GM18520 (cell line): ENCODE measurements around the gene CDC42BPB.

Experiments
- ATAC-seq: cut with Tn5 transposase; IDR thresholded peaks from one replicate; pipeline ENCODE4 v1.9.1; 2021; ENCODE audit not compliant: unreplicated experiment

Gene CDC42BPB

DNA sequence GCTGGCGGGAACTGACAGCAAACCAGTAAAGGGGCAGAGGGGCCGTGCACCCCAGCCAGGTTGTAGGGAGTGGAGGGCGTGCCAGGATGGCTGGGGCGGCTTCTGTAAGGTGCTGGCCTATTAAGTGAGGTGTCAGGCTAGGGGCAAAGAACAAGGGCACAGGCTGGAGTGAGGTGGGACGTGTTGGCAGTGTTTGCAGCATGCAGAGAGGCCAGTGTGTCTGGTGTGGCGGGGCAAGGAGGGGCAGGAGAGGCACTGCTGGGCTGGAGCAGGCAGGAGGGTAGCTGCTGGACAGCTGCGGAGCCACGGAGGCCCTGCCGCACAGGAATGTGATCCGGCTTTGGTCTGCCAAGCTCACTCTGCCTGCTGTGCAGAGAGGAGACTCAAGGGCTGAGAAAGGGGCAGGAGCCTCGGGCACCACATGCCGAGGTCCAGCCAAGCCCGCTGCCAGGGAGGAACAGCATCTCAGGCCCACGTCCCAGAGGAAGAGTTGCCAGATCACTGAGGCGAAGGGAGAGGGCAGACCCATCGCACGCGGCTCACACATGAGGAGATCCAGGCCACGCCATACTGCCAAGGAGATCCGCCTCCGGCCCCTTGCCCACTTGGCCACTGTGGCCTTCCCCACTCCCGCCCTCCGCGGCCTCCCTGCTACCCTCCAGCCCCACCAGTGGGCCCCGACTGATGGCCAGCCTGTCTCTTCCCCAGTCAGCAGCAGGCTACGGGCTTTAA, 88.1 kb downstream of the CDC42BPB start:
- ATAC-seq: no peak

DNA sequence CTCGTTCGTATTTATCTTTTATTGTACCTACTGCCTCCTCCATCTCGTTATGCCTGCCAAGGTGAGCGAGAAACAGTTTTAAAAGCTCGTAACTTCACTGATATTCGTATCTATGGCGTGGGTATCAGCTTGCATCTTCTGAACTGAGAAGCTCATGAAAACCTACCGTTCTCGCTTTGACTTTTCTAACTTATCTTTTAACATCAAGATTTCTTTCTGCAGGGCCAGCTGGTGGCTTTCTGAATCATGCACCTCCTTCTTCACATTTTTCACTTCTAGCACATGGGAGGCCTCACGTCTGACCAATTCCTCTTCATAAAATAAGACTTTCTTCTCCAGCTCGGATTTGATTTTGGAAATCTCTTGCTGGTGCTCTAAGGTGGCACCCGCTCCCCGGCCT, 89.0 kb downstream of the CDC42BPB start:
- no peak for ATAC-seq

DNA sequence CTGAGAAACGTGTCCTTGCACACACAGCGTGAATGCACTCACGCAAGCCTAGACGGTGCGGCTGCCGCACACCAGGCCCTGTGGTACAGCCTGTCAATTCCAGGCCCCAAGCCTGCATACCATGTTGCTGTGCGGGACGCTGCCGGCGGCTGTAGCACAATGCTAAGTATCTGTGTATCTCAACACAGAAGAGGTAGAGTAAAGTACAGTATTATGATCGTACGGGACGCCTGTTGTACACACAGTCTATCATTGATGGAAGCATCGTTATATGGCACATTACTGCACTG, 89.9 kb downstream of the CDC42BPB start:
- no peak for ATAC-seq

DNA sequence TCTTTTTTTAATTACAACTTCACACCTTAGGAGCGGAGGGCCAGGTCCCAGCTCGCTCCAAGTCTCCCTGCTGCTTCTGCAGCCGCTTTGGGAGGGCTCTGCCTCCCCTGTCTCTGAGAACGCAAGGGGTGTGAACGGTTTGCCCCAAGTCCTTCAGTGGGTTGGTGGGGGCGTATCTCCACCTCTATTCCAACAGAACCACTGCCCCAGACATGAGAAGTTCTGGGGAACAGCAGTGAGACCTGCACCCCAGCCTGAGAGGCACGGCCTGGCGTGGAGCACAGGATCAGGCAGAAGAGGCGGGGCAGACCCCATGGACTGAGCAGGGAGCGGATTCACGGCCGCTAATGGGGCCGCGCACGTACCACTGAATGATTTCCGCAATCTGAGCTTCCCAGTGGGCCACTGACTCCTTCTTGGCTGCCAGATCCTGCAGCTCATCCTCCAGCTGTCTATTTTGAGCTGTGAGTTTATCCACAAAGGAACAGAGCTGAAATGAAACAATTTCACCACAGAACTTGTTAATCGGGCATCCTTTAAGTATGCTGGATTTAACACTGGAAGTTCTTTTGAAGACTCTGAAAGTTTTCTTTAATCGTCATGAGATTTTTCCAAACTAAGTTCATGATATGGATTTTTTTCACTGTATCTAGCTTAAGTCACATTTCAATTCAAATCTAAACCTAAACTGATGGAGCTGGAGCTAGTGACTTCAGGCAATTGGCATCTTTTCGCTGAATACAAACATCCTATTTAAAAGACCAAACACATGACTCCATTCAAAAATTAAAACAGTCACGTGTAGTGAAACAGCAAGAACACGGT, 90.5 kb downstream of the CDC42BPB start:
- no peak for ATAC-seq

DNA sequence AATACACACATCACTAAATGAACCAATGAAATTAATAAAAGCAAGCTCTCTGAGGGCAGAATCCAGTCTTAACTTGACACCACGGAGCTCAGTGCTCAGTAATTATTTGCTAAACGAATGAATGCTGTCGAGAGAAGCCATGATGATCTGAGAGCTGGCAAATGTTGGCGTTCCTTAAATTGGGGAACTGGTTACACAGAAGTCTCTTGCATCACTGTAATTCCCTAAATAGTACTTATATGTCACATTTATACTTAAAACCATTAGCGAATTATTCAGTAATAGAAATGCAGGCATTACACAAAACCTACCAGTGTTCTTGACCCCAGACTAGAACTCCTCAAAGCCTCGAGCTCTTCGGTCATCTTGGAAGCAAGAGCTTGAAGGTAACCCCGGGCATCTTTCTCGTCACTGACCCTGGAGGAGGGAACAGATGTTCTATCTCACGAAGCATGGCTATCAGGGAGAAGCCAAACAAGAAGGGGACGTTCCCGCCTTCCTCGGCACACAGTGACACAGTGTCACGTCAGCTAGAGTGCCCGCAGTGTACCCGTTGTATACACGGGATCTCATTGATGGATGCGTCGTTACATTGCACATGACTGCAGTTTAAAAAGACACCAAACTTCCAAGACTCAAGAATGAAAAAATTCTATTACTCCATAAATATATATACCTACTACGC, 91.2 kb downstream of the CDC42BPB start:
- ATAC-seq: no peak

DNA sequence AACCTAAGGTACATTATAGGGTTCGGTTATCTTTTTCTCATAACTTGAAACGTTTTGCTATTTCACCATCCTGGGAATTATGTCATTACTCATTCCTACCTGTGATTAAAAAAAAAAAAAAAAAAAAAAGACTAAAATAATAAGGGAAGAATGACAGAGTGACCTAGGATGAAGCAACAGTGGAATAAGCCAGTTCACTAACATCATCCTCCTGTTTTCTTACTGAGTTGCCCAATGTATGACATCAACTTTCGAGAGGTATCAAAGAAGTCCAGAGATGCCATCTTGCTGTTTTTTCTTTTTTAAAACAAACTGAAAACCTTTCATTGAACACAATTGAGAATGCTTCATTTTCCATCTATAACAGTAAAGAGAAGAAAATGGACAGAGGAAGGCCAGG, 92.1 kb downstream of the CDC42BPB start:
- no peak for ATAC-seq

DNA sequence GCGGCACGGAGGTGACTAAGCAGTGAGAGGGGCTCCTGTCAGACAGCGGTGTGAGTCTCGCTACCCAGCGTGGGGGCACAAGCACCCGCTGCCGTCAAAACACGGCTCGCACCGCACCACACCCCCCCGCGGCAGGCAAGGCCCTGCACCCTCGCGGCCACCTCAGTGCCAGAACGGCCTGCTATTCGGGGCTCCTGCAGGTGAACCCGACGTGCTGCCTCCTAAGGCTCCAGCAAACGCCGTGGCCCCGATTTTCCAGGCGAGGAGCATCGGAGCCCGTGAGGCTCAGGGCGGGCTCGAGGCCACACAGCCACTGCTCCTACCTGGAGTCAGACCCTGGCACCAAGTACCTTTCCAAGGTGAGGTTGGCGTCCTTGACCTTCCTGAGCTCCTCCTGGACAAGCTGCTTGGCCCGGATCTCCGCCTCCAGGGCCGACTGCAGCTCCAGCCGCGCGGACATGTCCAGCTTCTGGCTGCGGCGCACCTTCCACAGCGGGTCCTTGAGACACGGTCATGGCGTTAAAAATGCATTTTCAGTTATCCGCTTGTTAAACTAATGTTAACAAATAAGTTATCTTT, 93.1 kb downstream of the CDC42BPB start:
- no peak for ATAC-seq

DNA sequence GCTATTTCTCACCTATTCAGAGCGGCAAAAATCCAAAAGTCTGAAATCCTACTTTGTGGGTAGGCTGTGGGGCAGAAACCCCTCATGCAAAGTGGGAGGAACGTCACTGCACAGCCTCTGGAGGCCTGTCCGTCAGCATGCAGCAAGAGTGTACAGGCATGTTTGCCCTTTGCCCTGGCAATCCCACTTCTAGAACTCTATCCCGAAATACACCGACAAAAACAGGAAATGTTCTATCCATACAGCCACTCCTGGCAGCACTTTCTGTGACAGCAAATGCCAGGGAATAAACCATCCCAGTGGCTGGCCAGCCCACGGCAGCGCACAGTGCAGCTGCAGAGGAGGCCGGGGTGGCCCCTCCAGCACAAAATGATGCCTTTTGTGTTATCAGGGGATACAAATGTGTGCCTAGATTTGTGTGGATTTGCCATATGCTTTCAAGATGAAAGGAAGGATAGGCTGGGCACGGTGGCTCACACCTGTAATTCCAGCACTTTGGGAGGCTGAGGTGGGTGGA, 95.2 kb downstream of the CDC42BPB start:
- no peak for ATAC-seq

DNA sequence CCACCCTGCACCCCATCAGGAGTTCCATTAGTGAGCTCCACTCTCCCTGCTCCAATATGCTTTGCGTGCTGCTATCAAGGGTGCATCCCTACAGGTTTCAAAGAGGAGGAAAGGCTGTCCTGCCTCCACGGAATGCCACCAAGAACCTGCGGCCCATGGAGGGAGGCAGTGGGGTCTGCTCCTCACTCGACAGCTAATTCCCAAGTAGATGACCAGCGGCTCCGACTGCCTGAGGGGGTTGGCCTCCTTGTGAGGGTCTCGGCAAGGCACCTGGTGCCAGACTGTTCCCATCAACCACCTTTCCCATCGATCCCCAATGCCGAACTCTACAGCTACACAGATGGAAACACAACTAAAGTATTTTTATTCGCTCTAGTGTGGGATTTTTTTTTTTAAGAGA, 98.9 kb downstream of the CDC42BPB start:
- no peak for ATAC-seq

DNA sequence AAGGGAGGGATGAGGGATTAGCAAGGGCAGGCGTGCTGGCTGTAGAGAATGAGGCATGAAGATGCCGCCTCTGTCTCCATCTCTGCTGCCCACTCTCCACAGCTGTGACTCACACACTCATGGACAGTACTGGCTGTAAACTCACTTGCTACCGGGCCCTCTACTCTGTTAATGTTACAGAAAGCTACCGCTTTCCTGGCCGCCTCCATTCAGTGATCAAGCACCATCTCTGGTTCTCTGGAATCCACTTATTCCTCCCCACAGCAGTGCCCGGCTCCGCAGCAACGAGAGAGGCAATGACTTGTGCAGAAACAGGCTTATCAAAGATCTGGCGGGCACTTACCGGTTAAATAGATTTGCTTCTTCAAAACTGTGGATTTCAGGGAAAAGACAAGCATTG, 100.1 kb downstream of the CDC42BPB start:
- no peak for ATAC-seq

DNA sequence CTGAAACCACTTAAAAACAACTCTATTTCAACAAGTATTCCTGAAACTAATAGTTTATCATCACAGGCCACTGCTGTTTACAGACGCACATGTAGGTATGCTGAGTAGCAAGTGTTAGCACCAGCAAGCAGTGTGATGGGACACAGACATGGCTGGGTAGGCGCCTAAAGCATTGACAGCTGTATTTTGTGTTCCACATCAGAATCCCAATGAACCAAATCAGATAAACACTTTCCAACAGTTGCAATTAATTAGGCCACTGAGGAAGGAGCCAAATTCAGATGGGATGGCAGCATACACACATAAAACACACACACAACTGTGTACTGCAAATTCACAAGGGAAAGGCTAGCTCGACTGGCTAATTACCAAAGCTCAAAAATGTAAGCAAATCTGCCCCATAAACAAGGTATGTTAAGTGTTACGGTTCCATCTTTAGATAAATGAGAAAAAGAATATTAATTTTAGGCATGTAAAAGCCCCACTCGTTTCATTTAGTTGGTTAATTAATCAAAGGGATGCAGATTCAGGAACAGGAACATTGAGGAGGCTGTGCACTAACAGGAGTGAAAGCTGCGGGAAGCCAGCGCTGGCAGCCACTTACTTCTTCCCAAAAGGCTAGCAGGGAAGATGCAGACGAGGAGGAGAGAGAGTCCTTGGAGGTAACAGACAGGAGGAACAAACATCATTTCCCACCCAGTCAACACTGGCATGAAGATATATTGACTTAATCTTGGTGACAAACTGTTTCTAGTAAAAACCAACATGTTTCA, 101.5 kb downstream of the CDC42BPB start:
- ATAC-seq: no peak

DNA sequence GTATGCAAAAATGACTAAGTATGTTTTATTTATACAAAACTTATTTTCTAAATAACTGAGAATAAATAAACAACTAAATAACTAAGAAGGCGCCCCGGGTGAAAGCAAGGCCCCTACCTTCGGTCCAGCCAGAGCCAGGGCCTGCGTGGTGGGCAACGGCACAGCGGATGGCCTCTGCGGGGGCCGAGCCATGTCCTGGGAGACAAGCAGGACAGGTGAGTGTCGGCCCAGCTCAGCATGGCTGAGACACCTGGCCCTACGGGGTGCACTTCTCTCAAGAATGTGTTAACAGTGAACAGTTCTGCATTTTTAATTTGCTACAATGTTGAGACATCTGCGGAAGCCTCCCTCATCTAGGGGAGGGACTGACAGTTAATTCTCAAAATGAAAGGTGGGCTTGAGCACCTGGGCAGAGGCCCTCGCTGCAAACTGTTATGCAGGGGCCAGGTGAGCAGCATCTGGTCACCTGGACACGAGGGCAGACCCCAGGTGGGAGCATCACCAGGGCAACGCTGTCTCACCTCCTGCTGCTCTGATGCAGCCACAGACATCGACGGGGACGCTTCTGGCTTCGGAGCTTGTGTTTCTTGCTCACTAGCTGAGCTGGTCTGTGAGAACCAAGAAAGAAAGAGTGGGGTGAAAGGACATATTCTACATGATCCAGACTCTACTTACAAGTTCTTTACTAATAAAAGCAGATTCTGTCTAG, 103.1 kb downstream of the CDC42BPB start:
- no peak for ATAC-seq

DNA sequence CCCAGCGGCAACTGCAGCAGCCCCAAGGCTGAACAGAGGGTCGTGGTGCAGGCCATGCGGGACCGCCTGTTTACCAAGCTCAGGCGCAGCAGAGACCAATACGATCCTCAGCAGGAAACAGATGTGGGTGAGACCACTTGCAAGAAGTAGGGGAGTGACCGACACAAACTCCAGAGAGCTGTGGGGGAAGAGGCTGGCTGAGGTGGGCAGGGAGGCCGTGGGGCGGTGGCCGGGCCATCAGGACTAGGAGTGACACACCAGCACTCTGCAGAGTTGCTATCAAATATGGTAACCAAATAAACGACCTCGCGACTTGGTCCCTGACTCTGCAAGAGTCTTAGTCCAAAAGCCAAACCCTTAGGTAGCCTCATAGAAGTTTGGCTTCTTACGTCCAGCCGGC, 104.2 kb downstream of the CDC42BPB start:
- ATAC-seq: no peak

DNA sequence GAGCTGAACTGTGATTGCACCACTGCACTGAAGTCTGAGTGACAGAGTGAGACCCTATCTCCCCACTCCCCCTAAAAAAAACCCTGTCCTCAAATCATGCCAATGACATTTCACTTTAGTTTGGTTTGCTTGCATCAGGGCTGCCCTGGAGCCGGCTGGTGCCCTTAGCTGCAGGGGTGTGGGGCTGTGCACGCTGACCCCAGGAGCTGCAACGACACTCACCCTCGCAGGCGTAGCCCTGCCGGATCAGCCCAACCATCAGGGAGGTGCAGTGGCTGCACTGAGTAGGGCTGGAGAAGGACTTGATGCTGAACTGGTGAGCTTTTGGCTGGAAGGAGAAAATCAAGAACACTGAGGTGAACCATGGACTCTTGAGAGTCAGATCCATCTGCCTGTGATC, 105.1 kb downstream of the CDC42BPB start:
- no peak for ATAC-seq

DNA sequence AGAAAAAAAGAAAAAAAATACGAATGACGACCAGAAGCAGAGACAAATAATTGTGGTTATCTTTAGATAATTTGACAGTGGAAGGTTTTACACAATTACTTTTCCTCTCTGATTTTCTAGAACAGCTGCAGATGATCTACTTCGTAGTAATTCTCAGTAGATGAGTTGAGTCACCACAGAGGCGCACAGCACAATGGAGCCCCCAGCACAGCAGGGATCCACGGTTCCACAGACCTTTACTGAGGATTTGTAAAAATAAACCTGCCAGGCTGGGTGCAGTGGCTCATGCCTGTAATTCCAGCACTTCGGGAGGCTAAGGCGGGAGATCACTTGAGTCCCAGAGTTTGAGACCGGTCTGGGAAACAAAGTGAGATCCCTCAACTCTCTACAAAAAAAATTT, 105.5 kb downstream of the CDC42BPB start:
- no peak for ATAC-seq

DNA sequence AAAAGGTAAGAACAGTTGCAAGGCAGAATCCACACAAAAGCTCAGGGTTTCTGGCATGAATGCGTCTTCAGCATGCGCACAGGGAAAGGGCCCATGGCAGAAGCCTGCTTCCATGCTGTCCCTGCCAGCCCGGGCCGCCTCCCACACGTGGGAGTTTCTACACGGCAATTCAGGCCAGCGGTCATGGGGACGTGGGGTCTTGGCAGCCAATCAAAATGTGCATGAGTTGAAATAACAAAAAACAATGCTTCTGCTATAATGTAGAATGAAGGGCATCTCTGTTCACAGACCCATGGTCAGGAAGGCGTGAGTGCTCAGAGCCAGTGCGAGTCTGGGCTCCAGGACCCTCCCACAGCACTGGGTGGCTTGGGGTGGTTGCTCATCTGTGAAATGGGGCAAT, 106.3 kb downstream of the CDC42BPB start:
- ATAC-seq: no peak

DNA sequence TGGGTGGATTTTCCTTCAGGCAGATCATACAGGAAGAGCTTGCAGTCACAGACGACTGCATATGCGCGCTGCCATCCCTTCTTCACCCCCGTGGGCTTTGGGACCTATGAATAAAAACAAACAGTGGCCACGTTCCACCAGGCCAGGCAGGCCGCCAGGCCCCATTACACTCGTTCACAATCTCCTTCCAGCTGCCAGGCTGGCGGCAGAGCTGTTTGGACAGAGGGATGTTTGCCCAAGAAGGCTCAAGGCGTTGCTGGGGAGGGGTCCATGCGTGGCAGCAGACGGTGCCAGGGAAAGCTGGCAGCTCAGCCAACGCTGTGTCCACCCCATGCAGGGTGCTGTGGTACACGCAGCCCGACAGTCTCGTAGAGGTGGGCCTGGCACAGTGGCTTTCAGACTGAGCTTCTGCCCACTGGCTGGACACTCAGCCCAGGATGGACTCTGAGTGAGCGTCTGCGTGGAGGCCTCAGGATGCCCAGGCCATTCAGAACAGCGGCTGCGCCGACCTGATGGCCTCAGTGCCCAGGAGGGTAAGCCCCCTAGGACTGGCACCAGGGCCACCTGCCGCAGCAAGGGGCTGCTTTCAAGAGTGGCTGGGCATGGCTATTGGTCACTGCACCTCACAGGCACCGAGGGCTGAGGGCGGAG, 107.4 kb downstream of the CDC42BPB start:
- no peak for ATAC-seq

DNA sequence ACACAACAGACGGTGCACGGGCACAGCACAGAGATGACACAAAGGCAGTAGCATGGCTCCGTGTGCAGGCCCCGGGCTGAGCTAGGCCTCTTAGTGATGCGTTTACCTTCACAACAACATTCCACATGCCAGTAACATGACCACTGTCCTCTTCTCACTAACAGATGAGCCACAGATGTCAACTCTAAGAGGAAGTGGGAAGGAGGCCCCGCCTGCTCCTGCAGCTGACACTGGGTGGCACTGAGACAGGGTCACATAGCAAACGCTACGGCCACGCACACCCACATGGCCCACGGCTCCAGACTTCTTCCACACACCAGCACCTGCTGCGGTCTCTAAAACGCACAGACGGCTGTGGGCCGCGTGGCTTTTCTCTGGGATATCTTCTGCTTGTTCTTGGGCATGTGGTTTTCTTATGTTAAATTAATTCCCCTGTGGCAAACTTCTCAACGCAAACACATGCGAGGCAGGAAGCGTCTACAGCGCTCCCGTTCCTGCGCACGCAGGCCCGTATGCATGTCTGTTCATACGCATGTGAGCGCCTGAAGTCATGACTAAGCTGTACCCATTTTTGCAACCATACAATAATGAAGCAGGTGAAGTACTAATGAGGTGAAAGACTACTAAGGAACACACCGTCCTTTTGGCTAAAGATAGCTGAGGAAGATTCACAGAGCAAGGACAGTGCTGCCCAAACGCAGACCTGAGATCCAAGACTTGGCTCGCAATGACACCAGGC, 108.1 kb downstream of the CDC42BPB start:
- no peak for ATAC-seq

DNA sequence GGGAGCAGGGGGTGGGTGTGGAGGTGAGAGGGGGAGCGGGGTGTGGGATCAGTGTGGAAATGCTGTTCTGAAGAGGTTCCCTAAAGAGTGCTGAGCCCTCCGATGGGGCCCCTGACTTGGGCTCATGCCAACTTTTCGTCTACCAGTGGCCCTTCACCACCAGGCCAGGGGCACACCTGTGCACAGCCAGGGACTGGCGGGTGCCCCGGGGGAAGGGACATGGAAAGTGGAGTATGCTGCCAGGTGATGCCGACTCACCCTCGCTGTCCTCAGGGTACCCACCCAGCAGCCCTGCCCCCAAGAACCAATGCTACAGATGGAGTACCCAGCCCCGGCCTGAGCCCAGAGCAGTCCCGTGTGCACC, 108.7 kb downstream of the CDC42BPB start:
- ATAC-seq: no peak
